HFF-Myc (cell line): Measurements from ENCODE around the gene PHF12.

Experiments
- DNase-seq: peaks from one replicate; pipeline ENCODE4 v3.0.0-alpha.2; 2011; ENCODE audit warnings: low read depth; ENCODE audit errors: extremely low read depth
- H3K4me3 ChIP-seq: replicated peaks from 2 replicates; pipeline ENCODE4 v1.5.1; 2011; ENCODE audit warnings: low read depth, mild to moderate bottlenecking, control low read depth, low read length
- TF ChIP-seq, protein P1 (sequence below): IDR thresholded peaks from 2 replicates; pipeline ENCODE4 v1.5.1; 2012; ENCODE audit warnings: mild to moderate bottlenecking, low read depth, low read length, control low read depth; ENCODE audit errors: missing control alignments

Gene PHF12

DNA sequence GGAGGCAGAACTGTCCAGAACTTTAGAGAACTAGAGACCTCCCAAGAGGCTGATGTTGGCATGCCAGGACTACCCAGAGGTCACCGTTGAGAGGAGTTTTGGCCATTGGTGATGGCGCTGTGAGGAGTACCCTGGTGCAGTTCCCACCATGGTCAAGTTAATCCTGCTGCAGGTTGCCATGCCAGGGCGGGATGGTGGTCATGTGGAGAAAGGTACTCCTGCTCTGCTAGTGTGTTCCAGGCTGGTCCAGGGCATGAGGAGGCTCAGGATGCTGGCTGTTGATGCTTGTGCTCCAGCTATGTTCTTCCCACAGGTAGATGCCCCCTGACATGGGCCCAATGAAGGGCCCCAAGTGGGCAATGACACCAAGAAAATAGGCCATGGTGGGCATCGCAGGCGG lies 4.1 kb upstream of the PHF12 start:
- DNase-seq: no peak
- no peak overlapping the region for H3K4me3 ChIP-seq
- TF ChIP-seq, protein P1, sequence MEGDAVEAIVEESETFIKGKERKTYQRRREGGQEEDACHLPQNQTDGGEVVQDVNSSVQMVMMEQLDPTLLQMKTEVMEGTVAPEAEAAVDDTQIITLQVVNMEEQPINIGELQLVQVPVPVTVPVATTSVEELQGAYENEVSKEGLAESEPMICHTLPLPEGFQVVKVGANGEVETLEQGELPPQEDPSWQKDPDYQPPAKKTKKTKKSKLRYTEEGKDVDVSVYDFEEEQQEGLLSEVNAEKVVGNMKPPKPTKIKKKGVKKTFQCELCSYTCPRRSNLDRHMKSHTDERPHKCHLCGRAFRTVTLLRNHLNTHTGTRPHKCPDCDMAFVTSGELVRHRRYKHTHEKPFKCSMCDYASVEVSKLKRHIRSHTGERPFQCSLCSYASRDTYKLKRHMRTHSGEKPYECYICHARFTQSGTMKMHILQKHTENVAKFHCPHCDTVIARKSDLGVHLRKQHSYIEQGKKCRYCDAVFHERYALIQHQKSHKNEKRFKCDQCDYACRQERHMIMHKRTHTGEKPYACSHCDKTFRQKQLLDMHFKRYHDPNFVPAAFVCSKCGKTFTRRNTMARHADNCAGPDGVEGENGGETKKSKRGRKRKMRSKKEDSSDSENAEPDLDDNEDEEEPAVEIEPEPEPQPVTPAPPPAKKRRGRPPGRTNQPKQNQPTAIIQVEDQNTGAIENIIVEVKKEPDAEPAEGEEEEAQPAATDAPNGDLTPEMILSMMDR: no peak

DNA sequence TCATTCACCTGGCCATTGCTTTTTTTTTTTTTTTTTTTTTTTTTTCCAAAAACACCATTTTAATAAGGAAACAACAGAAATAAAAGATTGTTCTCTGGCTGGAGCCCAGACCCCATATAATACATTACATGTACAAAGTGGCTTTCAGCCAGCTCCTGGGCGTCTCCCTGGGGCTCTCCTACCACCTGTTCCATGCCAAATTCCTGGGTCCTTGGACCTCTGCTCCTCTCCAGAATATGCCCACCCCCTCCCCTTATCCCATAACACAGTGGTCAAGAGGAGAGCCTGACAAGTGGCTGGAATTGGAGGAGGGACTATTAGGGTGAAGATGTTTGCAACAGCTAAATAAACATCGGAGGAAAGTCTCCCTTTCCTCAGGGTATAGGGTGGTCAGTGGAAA lies 3.6 kb upstream of the PHF12 start:
- no peak for DNase-seq
- TF ChIP-seq, protein P1: no peak
- H3K4me3 ChIP-seq: no peak overlapping the region

DNA sequence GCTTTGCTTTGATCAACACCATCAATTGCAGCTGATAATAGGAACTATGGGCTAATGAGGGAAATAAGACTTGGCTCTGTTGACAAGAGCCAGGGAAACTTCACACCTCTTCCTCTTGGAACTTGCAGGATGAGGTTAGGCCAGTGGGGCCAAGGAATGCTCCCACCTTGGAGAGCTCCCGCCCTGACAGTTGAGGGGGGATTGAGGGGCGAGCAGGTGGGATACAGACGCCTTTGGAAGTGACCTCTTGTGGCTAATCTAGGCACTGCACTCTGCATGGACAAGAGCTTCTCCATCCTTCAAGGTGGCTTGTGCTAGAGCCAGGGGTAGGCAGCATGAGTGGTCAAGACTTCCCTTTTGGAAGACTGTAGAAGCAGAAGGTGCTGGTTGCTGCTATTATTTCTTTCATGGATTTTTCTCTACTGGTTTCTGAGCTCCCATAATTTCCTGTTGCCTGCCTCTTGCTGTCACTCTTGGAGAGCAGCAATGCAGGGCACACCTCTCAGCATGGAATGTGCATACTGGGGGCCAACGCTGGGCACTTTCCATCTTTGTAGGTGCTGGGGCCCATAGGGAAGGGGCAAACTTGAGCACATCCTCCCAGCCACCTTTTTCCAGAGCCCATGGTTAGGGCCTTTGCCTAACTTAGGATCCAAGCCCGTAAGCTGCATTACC lies 2.3 kb upstream of the PHF12 start:
- TF ChIP-seq, protein P1: peak; percentile 79
- H3K4me3 ChIP-seq: no peak overlapping the region
- DNase-seq: no peak

DNA sequence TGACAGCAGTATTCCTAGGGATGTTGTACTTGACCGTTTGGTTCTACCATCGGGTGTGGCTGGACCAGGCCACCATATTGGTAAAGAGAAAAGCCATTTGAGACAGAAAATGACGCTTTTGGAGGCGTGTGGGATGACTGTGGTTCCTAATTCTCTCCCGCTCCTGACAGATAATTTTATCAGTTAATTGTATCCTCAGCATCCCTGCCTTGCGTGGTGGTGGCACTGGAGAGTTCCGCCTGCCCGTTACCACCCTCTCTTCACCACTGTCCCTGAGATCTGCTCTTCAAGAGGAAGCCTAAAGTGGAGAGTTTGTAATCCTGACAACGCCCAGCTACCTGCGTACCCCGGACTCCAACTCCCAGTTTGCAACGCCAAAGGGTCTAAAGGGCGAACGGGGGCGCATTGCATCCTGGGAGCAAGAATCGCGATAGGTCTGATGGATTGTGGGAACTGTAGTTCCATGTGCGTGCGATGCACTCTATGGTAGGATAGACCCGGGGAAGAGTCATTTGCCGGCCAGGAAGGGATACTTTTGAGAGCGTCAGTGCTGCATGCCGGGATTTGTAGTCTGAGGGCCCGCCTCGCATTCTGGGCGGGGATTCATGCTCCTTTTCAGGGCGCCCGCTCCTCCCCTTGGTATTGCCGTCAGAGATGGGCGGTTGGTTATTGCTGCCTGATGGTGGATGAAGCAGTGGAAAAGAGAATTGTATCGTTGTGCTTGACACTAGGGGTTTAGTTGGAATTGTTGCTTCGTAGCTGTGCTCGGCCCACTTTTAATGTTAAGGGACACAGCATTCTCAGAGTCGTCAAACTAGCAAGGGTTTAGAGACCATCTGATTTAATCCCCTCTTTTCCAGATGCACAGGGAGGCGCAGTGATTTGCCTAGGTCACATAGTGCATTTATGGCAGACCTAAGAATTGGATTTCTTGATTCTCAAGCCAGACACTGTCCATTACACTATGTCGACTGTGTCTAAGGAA lies 965 bp upstream of the PHF12 start:
- peak; percentile 98 for DNase-seq
- H3K4me3 ChIP-seq: peak overlapping the region; percentile 55
- TF ChIP-seq, protein P1: no peak

DNA sequence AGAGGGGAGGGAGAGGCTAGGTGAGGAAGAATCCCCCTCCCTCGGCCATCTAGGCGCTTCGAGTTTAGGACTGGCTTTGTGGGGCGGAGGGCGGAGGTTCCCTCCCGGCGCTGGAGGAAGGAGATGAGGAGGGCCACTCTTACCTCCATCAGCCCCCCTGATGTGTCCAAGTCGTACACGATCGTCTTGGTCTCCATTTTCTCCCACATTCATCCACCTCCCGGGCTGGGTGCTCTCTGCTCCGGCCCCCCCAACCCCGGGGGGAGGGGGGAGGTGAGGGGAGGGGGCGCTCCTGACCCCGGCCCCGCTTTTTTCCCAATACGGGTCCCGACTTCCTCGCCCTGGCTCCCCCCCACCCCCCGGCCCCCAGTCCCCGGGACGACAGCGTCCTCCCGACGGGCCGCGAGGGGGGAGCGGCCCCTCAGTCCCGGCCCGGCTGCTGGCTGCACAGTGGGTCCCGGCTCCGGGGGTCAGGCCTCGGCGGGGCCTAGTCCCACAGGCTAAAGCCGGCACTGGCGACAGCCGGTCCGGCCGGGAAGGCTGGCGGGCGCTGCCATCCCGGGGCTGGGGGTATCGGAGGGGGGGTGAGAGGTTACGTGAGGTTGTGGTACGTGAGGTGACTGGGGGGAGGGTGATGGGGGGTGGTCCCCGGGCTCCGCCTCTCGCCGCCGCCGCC lies 428 bp downstream of the PHF12 start:
- H3K4me3 ChIP-seq: peak overlapping the region; percentile 86
- DNase-seq: no peak
- TF ChIP-seq, protein P1: no peak

DNA sequence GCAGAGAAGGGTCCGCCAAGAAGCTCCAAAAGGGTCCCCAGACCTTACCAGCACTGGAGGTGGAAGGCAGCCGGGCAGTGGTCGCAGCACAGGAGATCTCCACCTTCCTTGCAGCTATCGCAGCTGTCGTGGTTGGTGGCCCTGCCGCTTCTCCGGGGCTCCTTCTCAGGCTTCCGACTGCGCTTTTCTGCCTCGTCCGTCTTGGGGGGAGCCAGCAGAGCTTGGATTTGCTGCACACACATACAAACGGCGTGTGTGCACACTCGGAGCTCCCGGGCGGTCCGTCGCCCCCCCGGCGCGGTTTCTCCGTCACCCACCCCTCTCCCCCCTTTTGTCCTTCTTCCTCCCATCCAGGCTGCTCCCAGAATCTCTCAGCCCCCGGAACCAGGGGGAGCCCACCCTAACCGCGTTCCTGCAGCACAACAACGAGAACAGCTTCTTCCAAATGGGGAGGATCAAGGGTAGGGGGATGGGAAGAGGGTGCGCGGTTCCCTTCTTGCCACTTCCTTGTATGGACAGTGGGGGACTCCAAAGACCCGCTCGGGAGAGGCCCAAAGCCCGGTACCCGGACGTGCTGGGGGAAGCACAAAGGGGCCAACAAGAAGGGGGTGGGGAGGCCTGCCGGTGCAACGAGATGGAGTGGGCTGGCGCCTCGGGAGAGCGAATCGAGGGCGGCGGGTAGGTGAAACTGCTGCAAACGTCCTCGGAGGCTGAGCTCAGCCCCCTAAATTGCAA lies 1.1 kb downstream of the PHF12 start:
- H3K4me3 ChIP-seq: peak overlapping the region; percentile 86
- TF ChIP-seq, protein P1: no peak
- no peak for DNase-seq
